ENCODE measurements around the gene KLHL1.

Gene KLHL1

DNA sequence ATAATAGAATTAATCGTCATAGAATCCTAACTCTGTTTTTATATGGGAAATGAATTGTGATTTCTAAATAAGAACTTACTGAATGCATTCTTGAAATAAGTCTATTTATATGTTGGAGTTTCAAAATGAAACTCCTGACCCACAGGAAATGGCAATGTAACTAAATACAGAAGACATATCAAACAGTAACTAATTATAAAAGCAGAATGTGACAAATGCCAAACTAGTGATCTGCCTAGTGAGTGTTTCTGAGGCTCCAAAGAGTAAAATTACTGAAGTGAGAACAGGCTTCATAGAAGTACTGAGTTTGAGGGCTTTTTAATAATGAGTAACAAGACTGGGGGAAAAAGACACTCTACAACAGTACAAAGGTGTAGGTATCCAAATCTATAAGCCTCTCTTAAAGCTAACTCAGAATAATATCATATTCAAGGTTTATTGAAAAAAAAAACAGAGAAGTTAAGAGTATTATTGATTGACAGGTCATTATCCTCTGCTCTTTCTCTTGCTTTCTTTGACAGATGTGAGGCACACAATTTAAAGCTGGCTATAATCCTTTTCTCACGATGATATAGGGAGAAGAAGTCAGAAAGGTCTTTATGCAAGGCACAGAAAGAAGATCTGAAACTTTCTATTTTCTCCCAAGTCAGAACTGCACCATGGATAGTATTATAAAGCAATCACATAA, 18.1 kb downstream of the KLHL1 start:
- H3K36me3 ChIP-seq (ENCODE audit: control insufficient read depth, insufficient read depth, low read length): no peaks in the 10 kb centered on the region
- H3K9me3 ChIP-seq (ENCODE audit: control insufficient read depth, low read length): no peaks in the 10 kb centered on the region
- H3K4me3 ChIP-seq (ENCODE audit: insufficient read depth, low read depth, low read length, poor library complexity, severe bottlenecking): no peak overlapping the region
- H3K27ac ChIP-seq (ENCODE audit: insufficient read depth, low read length, poor library complexity, severe bottlenecking): no peak overlapping the region
- H3K27me3 ChIP-seq (replicated peaks; ENCODE audit: control insufficient read depth, insufficient read depth, low read length, poor library complexity, severe bottlenecking): no peaks in the 10 kb centered on the region
- H3K4me1 ChIP-seq (ENCODE audit: control insufficient read depth, insufficient read depth, low read length, poor library complexity, severe bottlenecking): no peaks in the 10 kb centered on the region
- no peak for DNase-seq

DNA sequence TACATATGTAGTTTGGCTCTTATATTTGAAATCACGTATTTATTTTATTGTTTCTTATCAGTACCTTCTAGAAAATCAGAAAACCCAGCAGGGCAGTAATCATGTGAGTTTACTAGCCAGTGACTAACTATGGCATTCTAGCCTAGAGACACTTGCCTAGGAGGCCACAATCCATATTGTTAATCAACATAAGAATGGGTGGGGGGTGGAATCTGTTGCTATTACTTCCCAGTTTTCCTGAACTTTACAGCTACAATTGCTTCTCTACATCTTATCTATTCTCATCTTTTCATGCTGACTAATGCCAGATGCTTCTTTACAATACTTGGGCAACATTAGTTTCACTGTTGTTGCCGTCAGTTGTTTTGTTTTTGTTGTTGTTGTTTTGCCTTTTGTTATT, 19.3 kb downstream of the KLHL1 start:
- Histone ChIP-seq H3K4me3 (ENCODE audit: insufficient read depth, low read depth, low read length, poor library complexity, severe bottlenecking) (no peak overlapping the region), H3K4me1 (ENCODE audit: control insufficient read depth, insufficient read depth, low read length, poor library complexity, severe bottlenecking) (no peaks in the 10 kb centered on the region), H3K27me3 (replicated peaks; ENCODE audit: control insufficient read depth, insufficient read depth, low read length, poor library complexity, severe bottlenecking) (no peaks in the 10 kb centered on the region), H3K36me3 (ENCODE audit: control insufficient read depth, insufficient read depth, low read length) (no peaks in the 10 kb centered on the region), H3K27ac (ENCODE audit: insufficient read depth, low read length, poor library complexity, severe bottlenecking) (no peak overlapping the region), H3K9me3 (ENCODE audit: control insufficient read depth, low read length) (no peaks in the 10 kb centered on the region)
- no peak for DNase-seq

DNA sequence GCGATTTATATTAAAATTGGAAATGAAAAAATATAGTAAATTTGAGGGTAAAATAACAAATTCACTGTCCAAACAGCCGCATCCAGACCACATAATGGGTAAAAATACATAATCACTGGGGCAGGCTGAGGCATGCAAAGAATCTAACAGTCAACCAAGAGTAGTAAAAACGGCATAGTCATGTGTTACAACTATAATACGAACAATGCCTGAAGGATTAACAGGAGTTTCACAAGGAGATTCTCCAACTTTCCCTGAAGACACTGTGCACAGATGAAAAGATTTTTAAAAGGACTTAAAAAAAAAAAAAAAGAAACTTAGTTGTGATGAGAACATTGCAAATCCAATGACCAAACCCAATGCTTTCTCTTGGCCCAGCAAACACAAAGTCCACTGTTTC, 21.0 kb downstream of the KLHL1 start:
- DNase-seq: no peak

DNA sequence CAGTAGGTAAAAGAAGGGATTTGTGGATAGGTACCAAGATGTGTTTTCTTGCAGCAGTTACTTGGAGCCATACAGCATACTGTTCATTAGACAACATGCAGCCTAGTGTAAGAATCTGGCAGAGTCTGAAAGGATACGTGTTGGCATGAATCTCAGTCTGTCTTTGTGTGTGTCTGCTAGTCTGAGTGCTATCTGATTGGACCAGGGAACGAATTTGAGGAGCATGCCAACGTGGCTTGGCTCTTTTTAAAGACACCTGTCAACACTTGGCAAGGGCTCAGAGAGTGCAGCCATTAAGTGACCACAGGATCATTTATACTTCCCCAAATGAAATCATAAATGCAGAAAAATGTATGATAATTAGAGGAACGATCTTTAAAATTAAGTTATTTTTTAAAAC, 28.2 kb downstream of the KLHL1 start:
- H3K4me3 ChIP-seq (ENCODE audit: insufficient read depth, low read depth, low read length, poor library complexity, severe bottlenecking): no peak overlapping the region
- no peaks in the 10 kb centered on the region for H3K4me1 ChIP-seq (ENCODE audit: control insufficient read depth, insufficient read depth, low read length, poor library complexity, severe bottlenecking)
- no peak for DNase-seq
- H3K36me3 ChIP-seq (ENCODE audit: control insufficient read depth, insufficient read depth, low read length): no peaks in the 10 kb centered on the region
- no peak overlapping the region for H3K27ac ChIP-seq (ENCODE audit: insufficient read depth, low read length, poor library complexity, severe bottlenecking)
- no peaks in the 10 kb centered on the region for H3K27me3 ChIP-seq (replicated peaks; ENCODE audit: control insufficient read depth, insufficient read depth, low read length, poor library complexity, severe bottlenecking)
- H3K9me3 ChIP-seq (ENCODE audit: control insufficient read depth, low read length): no peaks in the 10 kb centered on the region

More for the DNA sequence above, 21.0 kb downstream of the KLHL1 start:
- no peak overlapping the region for H3K27ac ChIP-seq (ENCODE audit: insufficient read depth, low read length, poor library complexity, severe bottlenecking)
- no peaks in the 10 kb centered on the region for H3K4me1 ChIP-seq (ENCODE audit: control insufficient read depth, insufficient read depth, low read length, poor library complexity, severe bottlenecking)
- H3K36me3 ChIP-seq (ENCODE audit: control insufficient read depth, insufficient read depth, low read length): no peaks in the 10 kb centered on the region
- H3K4me3 ChIP-seq (ENCODE audit: insufficient read depth, low read depth, low read length, poor library complexity, severe bottlenecking): no peak overlapping the region
- H3K9me3 ChIP-seq (ENCODE audit: control insufficient read depth, low read length): no peaks in the 10 kb centered on the region
- no peaks in the 10 kb centered on the region for H3K27me3 ChIP-seq (replicated peaks; ENCODE audit: control insufficient read depth, insufficient read depth, low read length, poor library complexity, severe bottlenecking)

DNA sequence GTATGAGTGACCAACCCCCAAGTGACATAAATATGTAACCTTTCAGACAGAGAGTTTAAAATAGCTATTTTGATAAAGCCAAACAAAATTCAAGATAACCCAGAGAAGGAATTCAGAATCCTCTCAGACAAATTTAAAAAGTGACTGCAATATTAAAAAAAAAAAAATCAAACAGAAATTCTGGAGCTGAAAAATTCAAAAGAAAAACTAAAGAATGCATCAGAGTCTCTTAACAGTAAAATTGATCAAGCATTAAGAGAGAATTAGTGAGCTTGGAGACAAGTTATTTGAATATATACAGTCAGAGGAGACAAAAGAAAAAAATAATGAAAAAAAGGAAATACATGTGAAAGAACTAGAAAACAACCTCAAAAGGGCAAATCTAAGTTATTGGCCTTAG, 53.7 kb downstream of the KLHL1 start:
- no peaks in the 10 kb centered on the region for H3K36me3 ChIP-seq (ENCODE audit: control insufficient read depth, insufficient read depth, low read length)
- H3K27me3 ChIP-seq (replicated peaks; ENCODE audit: control insufficient read depth, insufficient read depth, low read length, poor library complexity, severe bottlenecking): no peaks in the 10 kb centered on the region
- no peaks in the 10 kb centered on the region for H3K9me3 ChIP-seq (ENCODE audit: control insufficient read depth, low read length)
- H3K27ac ChIP-seq (ENCODE audit: insufficient read depth, low read length, poor library complexity, severe bottlenecking): no peak overlapping the region
- no peaks in the 10 kb centered on the region for H3K4me1 ChIP-seq (ENCODE audit: control insufficient read depth, insufficient read depth, low read length, poor library complexity, severe bottlenecking)
- DNase-seq: no peak
- H3K4me3 ChIP-seq (ENCODE audit: insufficient read depth, low read depth, low read length, poor library complexity, severe bottlenecking): no peak overlapping the region

DNA sequence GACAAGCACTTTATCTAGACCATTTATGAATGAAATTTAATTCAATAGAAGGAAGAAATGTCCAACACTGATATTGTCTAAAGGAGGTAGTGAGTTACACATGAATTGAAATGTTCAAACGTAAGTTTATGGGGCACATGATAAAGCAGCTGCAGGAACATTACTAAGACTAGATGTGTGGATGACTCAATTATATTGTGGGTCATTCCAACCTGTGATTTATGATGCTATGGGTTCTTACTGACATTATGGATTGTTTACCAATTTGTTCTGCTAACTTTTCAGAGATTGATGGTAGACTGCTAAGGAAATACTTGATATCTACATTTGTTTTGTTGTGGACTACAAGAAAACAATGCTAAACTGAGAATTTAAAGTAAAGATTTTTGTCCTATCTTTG, 56.7 kb downstream of the KLHL1 start:
- Histone ChIP-seq H3K36me3 (ENCODE audit: control insufficient read depth, insufficient read depth, low read length) (no peaks in the 10 kb centered on the region), H3K27ac (ENCODE audit: insufficient read depth, low read length, poor library complexity, severe bottlenecking) (no peak overlapping the region), H3K4me1 (ENCODE audit: control insufficient read depth, insufficient read depth, low read length, poor library complexity, severe bottlenecking) (no peaks in the 10 kb centered on the region), H3K4me3 (ENCODE audit: insufficient read depth, low read depth, low read length, poor library complexity, severe bottlenecking) (no peak overlapping the region), H3K27me3 (replicated peaks; ENCODE audit: control insufficient read depth, insufficient read depth, low read length, poor library complexity, severe bottlenecking) (no peaks in the 10 kb centered on the region), H3K9me3 (ENCODE audit: control insufficient read depth, low read length) (no peaks in the 10 kb centered on the region)
- no peak for DNase-seq

DNA sequence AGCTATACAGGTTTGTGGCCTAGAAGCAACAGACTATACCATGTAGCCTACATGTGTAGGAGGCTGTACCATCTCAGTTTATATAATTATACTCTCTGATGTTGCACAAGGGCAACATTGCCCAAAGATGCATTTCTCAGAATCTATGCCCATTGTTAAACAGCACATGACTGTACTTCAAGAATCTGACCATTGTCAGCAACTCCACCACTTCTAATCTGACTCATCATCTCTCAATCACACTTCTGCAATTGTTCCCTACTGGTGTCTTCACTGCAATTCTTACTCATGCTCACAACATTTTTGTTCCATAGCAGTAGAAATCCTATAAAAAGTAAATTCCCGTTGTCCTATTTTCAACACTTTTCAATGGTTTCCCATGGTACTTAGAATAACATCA, 64.6 kb downstream of the KLHL1 start:
- Histone ChIP-seq H3K4me3 (ENCODE audit: insufficient read depth, low read depth, low read length, poor library complexity, severe bottlenecking) (no peak overlapping the region), H3K27me3 (replicated peaks; ENCODE audit: control insufficient read depth, insufficient read depth, low read length, poor library complexity, severe bottlenecking) (no peaks in the 10 kb centered on the region), H3K4me1 (ENCODE audit: control insufficient read depth, insufficient read depth, low read length, poor library complexity, severe bottlenecking) (no peaks in the 10 kb centered on the region), H3K27ac (ENCODE audit: insufficient read depth, low read length, poor library complexity, severe bottlenecking) (no peak overlapping the region), H3K36me3 (ENCODE audit: control insufficient read depth, insufficient read depth, low read length) (no peaks in the 10 kb centered on the region), H3K9me3 (ENCODE audit: control insufficient read depth, low read length) (no peaks in the 10 kb centered on the region)
- no peak for DNase-seq

DNA sequence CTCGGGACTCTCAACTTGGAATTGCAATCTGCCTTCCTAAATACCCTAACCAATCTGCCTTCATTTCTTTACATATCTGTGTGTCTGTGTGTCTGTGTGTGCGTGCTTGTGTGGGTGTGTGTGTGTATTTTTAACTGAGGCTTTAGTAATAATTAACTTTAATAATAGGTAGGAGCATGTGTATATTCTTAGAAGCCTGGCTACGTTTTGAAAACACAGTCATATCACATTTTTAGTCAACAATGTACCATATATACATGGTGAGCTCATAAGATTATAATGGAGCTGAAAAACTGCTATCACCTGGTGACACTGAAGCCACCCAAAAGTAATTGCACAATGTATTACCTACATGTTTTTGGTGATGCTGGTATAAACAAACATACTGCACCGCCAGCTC, 66.1 kb downstream of the KLHL1 start:
- Histone ChIP-seq H3K36me3 (ENCODE audit: control insufficient read depth, insufficient read depth, low read length) (no peaks in the 10 kb centered on the region), H3K27me3 (replicated peaks; ENCODE audit: control insufficient read depth, insufficient read depth, low read length, poor library complexity, severe bottlenecking) (no peaks in the 10 kb centered on the region), H3K9me3 (ENCODE audit: control insufficient read depth, low read length) (no peaks in the 10 kb centered on the region), H3K4me3 (ENCODE audit: insufficient read depth, low read depth, low read length, poor library complexity, severe bottlenecking) (no peak overlapping the region), H3K27ac (ENCODE audit: insufficient read depth, low read length, poor library complexity, severe bottlenecking) (no peak overlapping the region), H3K4me1 (ENCODE audit: control insufficient read depth, insufficient read depth, low read length, poor library complexity, severe bottlenecking) (no peaks in the 10 kb centered on the region)
- no peak for DNase-seq

DNA sequence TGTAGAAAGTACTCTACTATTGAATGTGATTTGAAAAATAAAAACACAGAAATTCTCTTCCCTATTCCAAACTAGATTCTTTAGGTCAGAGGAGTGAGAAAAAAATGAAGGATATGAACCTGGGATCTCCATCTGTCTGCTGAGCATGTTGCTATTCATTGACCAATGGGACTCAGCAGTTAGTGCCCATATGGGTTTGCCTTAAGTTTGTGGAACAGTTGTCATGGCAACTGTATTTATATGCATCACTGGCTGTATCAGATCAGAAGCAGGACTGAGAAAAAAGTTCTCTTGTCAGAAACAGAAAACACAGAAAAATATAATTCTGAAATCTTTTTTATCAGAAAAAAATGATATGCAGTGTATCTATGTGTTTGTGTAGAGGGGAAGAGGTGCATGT, 74.0 kb downstream of the KLHL1 start:
- DNase-seq: no peak
- H3K27me3 ChIP-seq (replicated peaks; ENCODE audit: control insufficient read depth, insufficient read depth, low read length, poor library complexity, severe bottlenecking): no peaks in the 10 kb centered on the region
- H3K4me3 ChIP-seq (ENCODE audit: insufficient read depth, low read depth, low read length, poor library complexity, severe bottlenecking): no peak overlapping the region
- H3K27ac ChIP-seq (ENCODE audit: insufficient read depth, low read length, poor library complexity, severe bottlenecking): no peak overlapping the region
- no peaks in the 10 kb centered on the region for H3K4me1 ChIP-seq (ENCODE audit: control insufficient read depth, insufficient read depth, low read length, poor library complexity, severe bottlenecking)
- no peaks in the 10 kb centered on the region for H3K36me3 ChIP-seq (ENCODE audit: control insufficient read depth, insufficient read depth, low read length)
- no peaks in the 10 kb centered on the region for H3K9me3 ChIP-seq (ENCODE audit: control insufficient read depth, low read length)

DNA sequence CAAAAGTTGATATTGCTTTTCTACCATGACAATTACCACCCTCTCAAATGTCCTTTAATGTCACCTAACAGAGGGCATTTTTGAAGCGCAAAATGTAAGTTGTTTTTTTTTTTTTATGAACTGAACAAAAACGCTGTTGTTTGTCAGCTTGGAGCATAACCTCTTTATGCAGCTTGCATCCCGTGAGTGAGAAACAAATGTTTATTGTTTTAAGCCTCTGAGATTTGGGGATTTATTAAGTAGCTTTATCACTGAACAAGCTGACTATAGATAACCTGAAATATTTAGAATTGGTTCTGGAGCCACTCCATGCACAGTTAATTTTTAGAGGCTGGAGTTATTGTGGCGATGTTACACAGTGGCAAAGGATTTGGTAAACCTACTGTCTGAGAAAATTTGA, 80.7 kb downstream of the KLHL1 start:
- Histone ChIP-seq H3K4me3 (ENCODE audit: insufficient read depth, low read depth, low read length, poor library complexity, severe bottlenecking) (no peak overlapping the region), H3K36me3 (ENCODE audit: control insufficient read depth, insufficient read depth, low read length) (no peaks in the 10 kb centered on the region), H3K4me1 (ENCODE audit: control insufficient read depth, insufficient read depth, low read length, poor library complexity, severe bottlenecking) (no peaks in the 10 kb centered on the region), H3K27ac (ENCODE audit: insufficient read depth, low read length, poor library complexity, severe bottlenecking) (no peak overlapping the region), H3K9me3 (ENCODE audit: control insufficient read depth, low read length) (no peaks in the 10 kb centered on the region), H3K27me3 (replicated peaks; ENCODE audit: control insufficient read depth, insufficient read depth, low read length, poor library complexity, severe bottlenecking) (no peaks in the 10 kb centered on the region)
- DNase-seq: no peak

All from effector memory CD4-positive, alpha-beta T cell (primary cell).